CD4-positive, alpha-beta T cell (primary cell): Measurements from ENCODE around the gene SPAG7. TPM values are rescaled to one million over a fixed set of nuclear protein-coding genes. Genes with fewer than 3 reads are reported as not detected.

Source experiments
- ATAC-seq: fragments of 200-7000 bp; cut with Tn5 transposase; one replicate; pipeline ENCODE4 v1.10.0; 2022; ENCODE audit warnings: mild to moderate bottlenecking; ENCODE audit not compliant: poor library complexity
- CTCF ChIA-PET: fragments of 350-600 bp; sonication (Branson Sonifier 250); formaldehyde crosslinking; loops from one replicate; lab custom pipeline; 2021; ENCODE audit warnings: antibody characterized with exemption, inconsistent platforms; lab: Charles Lee
- POLR2A ChIA-PET: fragments of 350-600 bp; sonication (Branson Sonifier 250); formaldehyde crosslinking; loops from one replicate; lab custom pipeline; 2021; ENCODE audit warnings: antibody characterized with exemption, inconsistent platforms; lab: Charles Lee
- DNase-seq, 14 experiments: peaks; one replicate each; pipeline ENCODE4 v3.0.0-alpha.2; 2013 to 2020; ENCODE audit warnings: mixed read lengths in 2 of 14
- H3K27ac ChIP-seq, 2 donors: one replicate each; pipeline versions ENCODE4 v1.5.1 to v1.7.0; 2013; ENCODE audit warnings: low read length in 2 of 2, low read depth in 1 of 2, mild to moderate bottlenecking in 1 of 2
- H3K27me3 ChIP-seq, 2 experiments: 1 replicate in 1 of 2; 2 replicates in 1 of 2; pipeline versions ENCODE4 v1.6.1 to v1.7.0; 2013; ENCODE audit warnings: low read length in 2 of 2, control low read depth in 1 of 2, mild to moderate bottlenecking in 1 of 2, moderate library complexity in 1 of 2; ENCODE audit not compliant: insufficient read depth in 2 of 2, control insufficient read depth in 1 of 2
- H3K36me3 ChIP-seq: one replicate; pipeline ENCODE4 v1.6.1; 2013; ENCODE audit warnings: low read length, control low read depth; ENCODE audit not compliant: insufficient read depth
- H3K4me1 ChIP-seq: one replicate; pipeline ENCODE4 v1.6.1; 2013; ENCODE audit warnings: low read length, control low read depth; ENCODE audit not compliant: insufficient read depth
- H3K4me3 ChIP-seq: one replicate; pipeline ENCODE4 v1.5.1; 2013; ENCODE audit warnings: mild to moderate bottlenecking, low read length, moderate library complexity
- H3K9me3 ChIP-seq, 2 experiments: 1 replicate in 1 of 2; 2 replicates in 1 of 2; pipeline versions ENCODE4 v1.6.1 to v1.7.0; 2013; ENCODE audit warnings: low read length in 2 of 2, mild to moderate bottlenecking in 2 of 2, control low read depth in 1 of 2, moderate library complexity in 1 of 2; ENCODE audit not compliant: control insufficient read depth in 1 of 2, insufficient read depth in 1 of 2
- H3K27ac Mint-ChIP-seq: one replicate; pipeline ENCODE4 v1.8.0; 2020; ENCODE audit warnings: mixed read lengths
- H3K27me3 Mint-ChIP-seq: one replicate; pipeline ENCODE4 v1.8.0; 2021; ENCODE audit warnings: mixed read lengths
- H3K36me3 Mint-ChIP-seq: one replicate; pipeline ENCODE4 v1.8.0; 2021; ENCODE audit warnings: low read depth, mixed read lengths
- H3K4me1 Mint-ChIP-seq: one replicate; pipeline ENCODE4 v1.8.0; 2021; ENCODE audit warnings: low read depth, mixed read lengths
- H3K4me3 Mint-ChIP-seq: one replicate; pipeline ENCODE4 v1.8.0; 2020; ENCODE audit warnings: mild to moderate bottlenecking, mixed read lengths
- H3K9me3 Mint-ChIP-seq: one replicate; pipeline ENCODE4 v1.8.0; 2020; ENCODE audit warnings: mixed read lengths
- CTCF ChIP-seq: fragments of 200-600 bp; IDR thresholded peaks from one replicate; pipeline ENCODE4 v1.8.0; 2022; ENCODE audit warnings: antibody characterized with exemption, mild to moderate bottlenecking
- intact Hi-C, 2 experiments: fragments of 100-400 bp; cut with DNase I in 1 of 2; cut with micrococcal nuclease in 1 of 2; formaldehyde crosslinking; loops; one replicate each; pipeline versions ENCODE4 v1.15.1 to v1.9.0; 2023 to 2025; cut with DNase I, micrococcal nuclease
- total RNA-seq, 174 experiments: library from RNA in 2 of 174; stranded (reverse) in 2 of 174; gene quantifications; one replicate each; pipeline ENCODE4 v1.2.3 and lab custom pipeline; 2021 to 2026

The SPAG7 gene
- total RNA-seq, 2 experiments from 2014 or later, result 30.2 to 30.9 TPM

- no peak for TF ChIP-seq CTCF
- peaks cover 24% of the 10 kb centered on the region for H3K4me1 ChIP-seq
- peaks cover 25% of the 10 kb centered on the region for H3K4me1 Mint-ChIP-seq
- peak in 1 of 14 experiments; percentile 18 for DNase-seq
- no peaks in the 10 kb centered on the region for H3K9me3 Mint-ChIP-seq
- H3K4me3 ChIP-seq, result no peak overlapping the region
- H3K4me3 Mint-ChIP-seq, result peak overlapping the region; percentile 82
- no peaks in the 10 kb centered on the region for H3K27me3 ChIP-seq
- CTCF ChIA-PET, result no interaction called here
- H3K27ac Mint-ChIP-seq, result peak overlapping the region; percentile 81
- H3K27me3 Mint-ChIP-seq, result no peaks in the 10 kb centered on the region
- peaks cover 49% of the 10 kb centered on the region for H3K36me3 Mint-ChIP-seq
- no peak for ATAC-seq
- no peaks in the 10 kb centered on the region for H3K9me3 ChIP-seq
- POLR2A ChIA-PET, result interaction anchor here (0.8 to 3.8 kb wide), 2 partner anchors 32 to 60 kb away, joined by 3 to 38 read pairs; partner anchors contain the start of genes RNF167, SLC25A11 and SPAG7
- no peak overlapping the region for H3K27ac ChIP-seq
- intact Hi-C loops, result loop anchor here in 1 of 2 experiments (2.0 kb wide), 1 partner anchor 61 kb away; no protein-coding TSS in a partner anchor
- H3K36me3 ChIP-seq, result peaks cover 26% of the 10 kb centered on the region
These were observed 31.9 kb upstream of the SPAG7 start for GRCh38 chr17:4999430-5000093.

GRCh38 chr17:4998732-4999429 is 31.3 kb upstream of the SPAG7 start:
- ATAC-seq, result no peak
- no peak for TF ChIP-seq CTCF
- H3K9me3 ChIP-seq, result no peaks in the 10 kb centered on the region
- POLR2A ChIA-PET, result interaction anchor here (2.2 to 3.8 kb wide), 3 partner anchors 32 to 59 kb away, joined by 11 to 39 read pairs (median 38); partner anchors contain the start of genes RNF167, SLC25A11 and SPAG7
- H3K27me3 ChIP-seq, result no peaks in the 10 kb centered on the region
- peak overlapping the region; percentile 22 to 29 for H3K27ac ChIP-seq
- peak overlapping the region; percentile 81 for H3K27ac Mint-ChIP-seq
- H3K4me3 ChIP-seq, result peak overlapping the region; percentile 62
- peaks cover 24% of the 10 kb centered on the region for H3K4me1 ChIP-seq
- H3K4me3 Mint-ChIP-seq, result peak overlapping the region; percentile 82
- H3K9me3 Mint-ChIP-seq, result no peaks in the 10 kb centered on the region
- intact Hi-C loops, result loop anchor here in 1 of 2 experiments (2.0 kb wide), 1 partner anchor 60 kb away; no protein-coding TSS in a partner anchor
- CTCF ChIA-PET, result interaction anchor here (2.3 kb wide), 1 partner anchor 11 kb away, joined by 12 read pairs; the partner anchor contains the start of gene CAMTA2
- H3K4me1 Mint-ChIP-seq, result peaks cover 25% of the 10 kb centered on the region
- peak in 2 of 14 experiments; percentile 49 to 52 for DNase-seq
- peaks cover 19% of the 10 kb centered on the region for H3K36me3 ChIP-seq
- no peaks in the 10 kb centered on the region for H3K27me3 Mint-ChIP-seq
- peaks cover 42% of the 10 kb centered on the region for H3K36me3 Mint-ChIP-seq

- Histone ChIP-seq H3K27ac (peak overlapping the region; percentile 22 to 29), H3K27me3 (no peaks in the 10 kb centered on the region), H3K4me3 (peak overlapping the region; percentile 62), H3K9me3 (no peaks in the 10 kb centered on the region), H3K4me1 (peaks cover 24% of the 10 kb centered on the region), H3K36me3 (peaks cover 12% of the 10 kb centered on the region)
- no peaks in the 10 kb centered on the region for H3K27me3 Mint-ChIP-seq
- ChIA-PET CTCF (interaction anchor here (1.0 to 2.3 kb wide), 3 partner anchors 11 to 89 kb away, joined by 3 to 12 read pairs (median 7); partner anchors contain the start of gene CAMTA2), POLR2A (interaction anchor here (0.7 to 3.8 kb wide), 11 partner anchors 10 to 855 kb away, joined by 3 to 39 read pairs (median 9); partner anchors contain the start of genes CAMTA2, CYB5D2, NUP88 and PFN1)
- no peak for TF ChIP-seq CTCF
- peaks cover 25% of the 10 kb centered on the region for H3K4me1 Mint-ChIP-seq
- H3K27ac Mint-ChIP-seq, result peak overlapping the region; percentile 81
- DNase-seq (peak in 2 of 14 experiments; percentile 8 to 32), ATAC-seq (no peak)
- peak overlapping the region; percentile 82 for H3K4me3 Mint-ChIP-seq
- peaks cover 35% of the 10 kb centered on the region for H3K36me3 Mint-ChIP-seq
- intact Hi-C loops, result loop anchor here in 1 of 2 experiments (2.0 kb wide), 1 partner anchor 59 kb away; no protein-coding TSS in a partner anchor
- no peaks in the 10 kb centered on the region for H3K9me3 Mint-ChIP-seq
These were observed 30.6 kb upstream of the SPAG7 start for GRCh38 chr17:4998027-4998731.
